ENCODE measurements around the gene RNGTT. TPM values are rescaled to one million over a fixed set of nuclear protein-coding genes. Genes with fewer than 3 reads are reported as not detected.

RNGTT gene
- total and polyA plus RNA-seq, 10 of the 15 experiments (the other 5 are each of a cell fraction or from before 2014, with no cell fraction given): 7.7 to 30.4 (median 22.2) TPM

DNA sequence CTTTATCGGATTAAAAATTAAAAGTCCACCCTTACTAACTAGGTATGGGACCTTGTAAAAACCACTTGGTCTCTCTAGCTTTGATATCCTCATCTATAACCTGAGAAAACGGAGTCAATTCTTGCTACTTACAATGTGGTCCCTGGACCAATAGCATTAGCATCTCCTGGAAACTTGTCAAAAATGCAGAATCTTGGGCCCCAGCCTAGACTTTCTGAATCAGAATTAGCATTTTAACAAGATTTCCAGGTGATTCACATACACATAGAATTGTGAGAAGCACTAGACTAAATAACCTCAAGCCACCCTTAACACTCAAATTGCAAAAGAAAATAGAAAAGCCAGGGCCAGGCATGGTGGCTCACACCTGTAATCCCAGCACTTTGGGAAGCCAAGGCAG lies 96.6 kb downstream of the RNGTT start:
- intact Hi-C loops (cut with micrococcal nuclease; ENCODE audit: unreplicated experiment) (no loop called here), in situ Hi-C loops (cut with MboI) (no loop called here)
- DNase-seq (ENCODE audit: low read depth, low spot score): no peak
- peaks cover 6% of the 10 kb centered on the region; the same call in 1 of the 2 replicates for H3K4me1 ChIP-seq (ENCODE audit: control insufficient read depth, insufficient read depth, low read length)
- no TSS peak for BruUV-seq (replicated peaks)
- H3K27ac ChIP-seq (ENCODE audit: control insufficient read depth, insufficient read depth): no peak overlapping the region
- ATAC-seq: no peak
- H3K79me2 ChIP-seq (ENCODE audit: control insufficient read depth, insufficient read depth, low read length): no peaks in the 10 kb centered on the region; the same call in 1 of the 2 replicates
- no peaks in the 10 kb centered on the region; the same call in 2 of the 3 replicates for H3K9me3 ChIP-seq (replicated peaks; ENCODE audit: control insufficient read depth, insufficient read depth, low read length)
- H2AFZ ChIP-seq (ENCODE audit: control insufficient read depth, low read depth, low read length): no peak overlapping the region
- no peaks in the 10 kb centered on the region for H4K20me1 ChIP-seq (ENCODE audit: control insufficient read depth, insufficient read depth)
- no peak overlapping the region for H3K4me2 ChIP-seq (ENCODE audit: control insufficient read depth, insufficient read depth)
- no peaks in the 10 kb centered on the region for H3K27me3 ChIP-seq (replicated peaks in 1 of 2; ENCODE audit: control insufficient read depth in 2 of 2, insufficient read depth in 2 of 2, low read length in 1 of 2)
- no peak overlapping the region for H3K4me3 ChIP-seq
- peaks cover 0 to 4% of the 10 kb centered on the region in 2 experiments; a peak in 2 of 4 replicates for H3K36me3 ChIP-seq (ENCODE audit: control insufficient read depth in 2 of 2, insufficient read depth in 2 of 2, low read length in 1 of 2)
- H3K9ac ChIP-seq (ENCODE audit: control insufficient read depth, insufficient read depth, low read length): no peak overlapping the region
- RAD21 ChIA-PET (ENCODE audit: unreplicated experiment): interaction anchor here (1.1 to 5.8 kb wide), 3 partner anchors 10 to 936 kb away, joined by 4 to 81 read pairs (median 6); no protein-coding TSS in a partner anchor
- SMC1A ChIA-PET (ENCODE audit: uncharacterized antibody, unreplicated experiment): interaction anchor here (0.8 to 7.9 kb wide), 12 partner anchors 10 to 1033 kb away, joined by 3 to 118 read pairs (median 4); no protein-coding TSS in a partner anchor
- POLR2A ChIA-PET: interaction anchor here (1.2 kb wide), 1 partner anchor 51 kb away, joined by 3 read pairs; no protein-coding TSS in a partner anchor
- FAIRE-seq: no peak
- CTCF ChIA-PET: interaction anchor here (0.7 to 0.9 kb wide), 2 partner anchors 938 to 1046 kb away, joined by 3 read pairs; no protein-coding TSS in a partner anchor
- 94% methylated on average over 2 of the region's 2 CpGs for WGBS (ENCODE audit: insufficient coverage, insufficient replicate concordance, low lambda C conversion rate, missing lambda C conversion rate)
- TF ChIP-seq, protein P1, sequence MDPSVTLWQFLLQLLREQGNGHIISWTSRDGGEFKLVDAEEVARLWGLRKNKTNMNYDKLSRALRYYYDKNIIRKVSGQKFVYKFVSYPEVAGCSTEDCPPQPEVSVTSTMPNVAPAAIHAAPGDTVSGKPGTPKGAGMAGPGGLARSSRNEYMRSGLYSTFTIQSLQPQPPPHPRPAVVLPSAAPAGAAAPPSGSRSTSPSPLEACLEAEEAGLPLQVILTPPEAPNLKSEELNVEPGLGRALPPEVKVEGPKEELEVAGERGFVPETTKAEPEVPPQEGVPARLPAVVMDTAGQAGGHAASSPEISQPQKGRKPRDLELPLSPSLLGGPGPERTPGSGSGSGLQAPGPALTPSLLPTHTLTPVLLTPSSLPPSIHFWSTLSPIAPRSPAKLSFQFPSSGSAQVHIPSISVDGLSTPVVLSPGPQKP (IDR thresholded peaks at IDR 0.05; ENCODE audit: low read depth, low read length): no peak
- TF ChIP-seq, protein P2, sequence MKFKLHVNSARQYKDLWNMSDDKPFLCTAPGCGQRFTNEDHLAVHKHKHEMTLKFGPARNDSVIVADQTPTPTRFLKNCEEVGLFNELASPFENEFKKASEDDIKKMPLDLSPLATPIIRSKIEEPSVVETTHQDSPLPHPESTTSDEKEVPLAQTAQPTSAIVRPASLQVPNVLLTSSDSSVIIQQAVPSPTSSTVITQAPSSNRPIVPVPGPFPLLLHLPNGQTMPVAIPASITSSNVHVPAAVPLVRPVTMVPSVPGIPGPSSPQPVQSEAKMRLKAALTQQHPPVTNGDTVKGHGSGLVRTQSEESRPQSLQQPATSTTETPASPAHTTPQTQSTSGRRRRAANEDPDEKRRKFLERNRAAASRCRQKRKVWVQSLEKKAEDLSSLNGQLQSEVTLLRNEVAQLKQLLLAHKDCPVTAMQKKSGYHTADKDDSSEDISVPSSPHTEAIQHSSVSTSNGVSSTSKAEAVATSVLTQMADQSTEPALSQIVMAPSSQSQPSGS (IDR thresholded peaks at IDR 0.05; ENCODE audit: low read length): no peak
- TF ChIP-seq CEBPB (IDR thresholded peaks at IDR 0.05; ENCODE audit: borderline replicate concordance in 1 of 2, low read depth in 2 of 2, low read length in 2 of 2) (no peak), NR2C1 (IDR thresholded peaks at IDR 0.05) (no peak), MEF2B (IDR thresholded peaks at IDR 0.05; ENCODE audit: partially characterized antibody, poor library complexity, severe bottlenecking) (no peak), PAX8 (IDR thresholded peaks at IDR 0.05) (no peak), ZZZ3 (IDR thresholded peaks at IDR 0.05; ENCODE audit: control insufficient read depth, insufficient read length, low read depth) (no peak), NFXL1 (IDR thresholded peaks at IDR 0.05; ENCODE audit: borderline replicate concordance) (no peak)
- TF ChIP-seq, protein P3, sequence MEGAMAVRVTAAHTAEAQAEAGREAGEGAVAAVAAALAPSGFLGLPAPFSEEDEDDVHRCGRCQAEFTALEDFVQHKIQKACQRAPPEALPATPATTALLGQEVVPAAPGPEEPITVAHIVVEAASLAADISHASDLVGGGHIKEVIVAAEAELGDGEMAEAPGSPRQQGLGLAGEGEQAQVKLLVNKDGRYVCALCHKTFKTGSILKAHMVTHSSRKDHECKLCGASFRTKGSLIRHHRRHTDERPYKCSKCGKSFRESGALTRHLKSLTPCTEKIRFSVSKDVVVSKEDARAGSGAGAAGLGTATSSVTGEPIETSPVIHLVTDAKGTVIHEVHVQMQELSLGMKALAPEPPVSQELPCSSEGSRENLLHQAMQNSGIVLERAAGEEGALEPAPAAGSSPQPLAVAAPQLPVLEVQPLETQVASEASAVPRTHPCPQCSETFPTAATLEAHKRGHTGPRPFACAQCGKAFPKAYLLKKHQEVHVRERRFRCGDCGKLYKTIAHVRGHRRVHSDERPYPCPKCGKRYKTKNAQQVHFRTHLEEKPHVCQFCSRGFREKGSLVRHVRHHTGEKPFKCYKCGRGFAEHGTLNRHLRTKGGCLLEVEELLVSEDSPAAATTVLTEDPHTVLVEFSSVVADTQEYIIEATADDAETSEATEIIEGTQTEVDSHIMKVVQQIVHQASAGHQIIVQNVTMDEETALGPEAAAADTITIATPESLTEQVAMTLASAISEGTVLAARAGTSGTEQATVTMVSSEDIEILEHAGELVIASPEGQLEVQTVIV (IDR thresholded peaks at IDR 0.05; ENCODE audit: borderline replicate concordance, partially characterized antibody): no peak
